A673 (cell line): ENCODE measurements around the gene GYS2. TPM values are rescaled to one million over a fixed set of nuclear protein-coding genes. Genes with fewer than 3 reads are reported as not detected.

ENCODE experiments used
- BruUV-seq: library from RNA; stranded (reverse); fragments of 400-500 nt; replicated peaks from 2 replicates; lab custom pipeline; 2021; lab: Mats Ljungman, UMichigan
- CTCF ChIA-PET: fragments of 300-600 bp; sonication (Branson Sonifier 250); formaldehyde crosslinking; loops from one replicate; lab custom pipeline; 2022; ENCODE audit warnings: antibody characterized with exemption; lab: Charles Lee
- POLR2A ChIA-PET: fragments of 300-600 bp; sonication (Branson Sonifier 250); formaldehyde crosslinking; loops from one replicate; lab custom pipeline; 2022; ENCODE audit warnings: antibody characterized with exemption; ENCODE audit not compliant: low non-redundant PET; lab: Charles Lee
- DNase-seq: peaks from one replicate; pipeline ENCODE4 v3.0.0-alpha.2; 2015; ENCODE audit warnings: low spot score
- H3K27ac ChIP-seq: fragments of 200-600 bp; sonication (generic); 2 replicates; pipeline ENCODE4 v1.5.1; 2016; ENCODE audit warnings: mixed run types, low read depth, mild to moderate bottlenecking, mixed read lengths, antibody characterized with exemption, low read length; ENCODE audit not compliant: poor library complexity, severe bottlenecking
- H3K27me3 ChIP-seq: fragments of 200-600 bp; sonication (generic); replicated peaks from 2 replicates; pipeline ENCODE4 v1.6.1; 2017; ENCODE audit warnings: mixed run types, low read depth, mild to moderate bottlenecking, mixed read lengths, antibody characterized with exemption, low read length; ENCODE audit not compliant: insufficient read depth, poor library complexity
- H3K36me3 ChIP-seq: fragments of 200-600 bp; sonication (generic); 2 replicates; pipeline ENCODE4 v1.6.1; 2016; ENCODE audit warnings: mixed run types, mild to moderate bottlenecking, mixed read lengths, antibody characterized with exemption, low read length; ENCODE audit not compliant: insufficient read depth, poor library complexity, severe bottlenecking
- H3K4me1 ChIP-seq: fragments of 200-600 bp; sonication (generic); 2 replicates; pipeline ENCODE4 v1.6.1; 2017; ENCODE audit warnings: mixed run types, mild to moderate bottlenecking, mixed read lengths, antibody characterized with exemption, low read length; ENCODE audit not compliant: insufficient read depth, poor library complexity, severe bottlenecking
- H3K4me3 ChIP-seq: fragments of 200-600 bp; sonication (generic); 2 replicates; pipeline ENCODE4 v1.5.1; 2016; ENCODE audit warnings: low read depth, mixed run types, mild to moderate bottlenecking, mixed read lengths, low read length; ENCODE audit not compliant: poor library complexity, severe bottlenecking
- H3K9me3 ChIP-seq: fragments of 200-600 bp; sonication (generic); 2 replicates; pipeline ENCODE4 v1.6.1; 2016; ENCODE audit warnings: mixed run types, low read depth, mild to moderate bottlenecking, mixed read lengths, antibody characterized with exemption, low read length; ENCODE audit not compliant: poor library complexity, severe bottlenecking
- EZH2 ChIP-seq: fragments of 200-600 bp; sonication (generic); IDR thresholded peaks from 2 replicates; pipeline ENCODE4 v1.6.1; 2017; ENCODE audit warnings: borderline replicate concordance, low read depth, mild to moderate bottlenecking, mixed read lengths, antibody characterized with exemption, low read length; ENCODE audit not compliant: poor library complexity, severe bottlenecking
- intact Hi-C: fragments of 100-400 bp; cut with micrococcal nuclease; formaldehyde crosslinking; loops from one replicate; pipeline ENCODE4 v1.10.0; 2022; ENCODE audit not compliant: unreplicated experiment
- total RNA-seq: library from RNA; stranded (reverse); gene quantifications from 2 replicates; pipeline ENCODE4 v1.2.3, GENCODE V29; 2021
- TF ChIP-seq, protein P1 (sequence below): fragments of 300-800, 200-600 bp; sonication (generic); conservative IDR thresholded peaks from 2 replicates; pipeline ENCODE4 v1.5.1; 2017; ENCODE audit warnings: low read depth, mild to moderate bottlenecking, antibody characterized with exemption, low read length, moderate library complexity, mixed read lengths

The GYS2 gene
- total RNA-seq, 1 experiment from 2014 or later, result 0.11 TPM

DNA sequence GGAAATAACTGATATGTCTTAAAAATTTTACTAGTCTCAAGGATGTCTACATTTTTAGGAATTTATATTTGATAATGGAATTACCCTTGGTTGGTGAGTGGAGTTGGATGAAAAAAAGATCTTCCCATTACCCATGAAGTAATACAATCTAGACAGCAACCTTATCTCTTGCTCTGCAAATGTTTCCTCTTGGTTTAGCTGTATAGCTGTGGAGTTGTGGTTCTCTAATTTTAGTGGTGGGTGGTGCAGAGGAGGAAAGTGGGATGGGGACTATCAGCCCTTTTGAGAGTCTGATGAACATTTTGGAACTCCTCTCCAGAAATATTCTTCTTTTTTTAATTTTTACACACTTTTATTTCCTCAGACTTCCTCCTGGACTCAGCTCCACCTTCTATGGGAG is 61.5 kb downstream of the GYS2 start:
- H3K27ac ChIP-seq, result no peak overlapping the region
- POLR2A ChIA-PET, result no interaction called here
- H3K36me3 ChIP-seq, result no peaks in the 10 kb centered on the region
- intact Hi-C loops, result no loop called here
- H3K27me3 ChIP-seq, result peaks cover 27% of the 10 kb centered on the region
- DNase-seq, result no peak
- no peaks in the 10 kb centered on the region for H3K9me3 ChIP-seq
- CTCF ChIA-PET, result no interaction called here
- no peaks in the 10 kb centered on the region for H3K4me1 ChIP-seq
- TF ChIP-seq, protein P1, sequence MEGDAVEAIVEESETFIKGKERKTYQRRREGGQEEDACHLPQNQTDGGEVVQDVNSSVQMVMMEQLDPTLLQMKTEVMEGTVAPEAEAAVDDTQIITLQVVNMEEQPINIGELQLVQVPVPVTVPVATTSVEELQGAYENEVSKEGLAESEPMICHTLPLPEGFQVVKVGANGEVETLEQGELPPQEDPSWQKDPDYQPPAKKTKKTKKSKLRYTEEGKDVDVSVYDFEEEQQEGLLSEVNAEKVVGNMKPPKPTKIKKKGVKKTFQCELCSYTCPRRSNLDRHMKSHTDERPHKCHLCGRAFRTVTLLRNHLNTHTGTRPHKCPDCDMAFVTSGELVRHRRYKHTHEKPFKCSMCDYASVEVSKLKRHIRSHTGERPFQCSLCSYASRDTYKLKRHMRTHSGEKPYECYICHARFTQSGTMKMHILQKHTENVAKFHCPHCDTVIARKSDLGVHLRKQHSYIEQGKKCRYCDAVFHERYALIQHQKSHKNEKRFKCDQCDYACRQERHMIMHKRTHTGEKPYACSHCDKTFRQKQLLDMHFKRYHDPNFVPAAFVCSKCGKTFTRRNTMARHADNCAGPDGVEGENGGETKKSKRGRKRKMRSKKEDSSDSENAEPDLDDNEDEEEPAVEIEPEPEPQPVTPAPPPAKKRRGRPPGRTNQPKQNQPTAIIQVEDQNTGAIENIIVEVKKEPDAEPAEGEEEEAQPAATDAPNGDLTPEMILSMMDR, result no peak
- no peak for TF ChIP-seq EZH2
- no TSS peak for BruUV-seq
- no peak overlapping the region for H3K4me3 ChIP-seq

DNA sequence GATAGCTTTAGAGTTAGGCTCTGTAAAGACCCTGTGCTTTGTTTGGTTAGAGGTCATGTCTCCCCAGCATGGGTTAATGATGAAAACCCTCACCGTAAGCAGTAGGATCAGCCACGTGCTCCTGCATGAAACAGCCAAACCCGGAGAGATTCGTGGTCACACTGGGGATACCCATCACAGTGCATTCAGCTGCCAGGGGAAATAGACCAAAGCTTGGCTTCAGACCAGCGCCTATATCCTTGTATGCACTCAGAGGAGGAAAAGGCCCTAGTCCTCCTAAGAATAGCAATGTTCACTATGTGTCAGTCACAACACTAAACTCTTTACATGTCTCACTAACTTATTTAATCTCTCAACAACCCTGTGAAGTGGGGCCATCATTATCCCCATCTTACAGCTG is 62.2 kb downstream of the GYS2 start:
- DNase-seq, result no peak
- H3K36me3 ChIP-seq, result no peaks in the 10 kb centered on the region
- no TSS peak for BruUV-seq
- ChIA-PET CTCF (no interaction called here), POLR2A (no interaction called here)
- intact Hi-C loops, result no loop called here
- no peak overlapping the region for H3K4me3 ChIP-seq
- no peak for TF ChIP-seq EZH2
- TF ChIP-seq, protein P1, result no peak
- no peaks in the 10 kb centered on the region for H3K9me3 ChIP-seq
- H3K27me3 ChIP-seq, result peaks cover 27% of the 10 kb centered on the region
- no peak overlapping the region for H3K27ac ChIP-seq
- H3K4me1 ChIP-seq, result no peaks in the 10 kb centered on the region

DNA sequence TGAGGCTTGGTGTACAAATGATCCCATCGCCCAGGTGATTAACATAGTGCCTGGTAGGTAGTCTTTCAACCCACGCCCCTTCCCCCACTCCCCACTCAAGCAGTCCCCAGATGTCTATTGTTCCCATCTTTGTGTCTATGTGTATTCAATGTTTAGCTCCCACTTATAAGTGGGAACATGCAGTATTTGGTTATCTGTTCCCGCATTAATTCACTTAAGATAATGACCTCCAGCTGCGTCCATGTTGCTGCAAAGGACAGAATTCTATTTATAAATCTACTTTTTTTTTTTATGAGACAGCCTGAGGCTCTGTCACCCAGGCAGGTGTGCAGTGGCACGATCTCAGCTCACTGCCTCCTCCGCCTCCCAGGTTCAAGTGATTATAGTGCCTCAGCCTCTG is 62.9 kb downstream of the GYS2 start:
- Histone ChIP-seq H3K27me3 (peaks cover 27% of the 10 kb centered on the region), H3K36me3 (no peaks in the 10 kb centered on the region), H3K27ac (no peak overlapping the region), H3K9me3 (no peaks in the 10 kb centered on the region), H3K4me3 (no peak overlapping the region), H3K4me1 (no peaks in the 10 kb centered on the region)
- no peak for DNase-seq
- intact Hi-C loops, result no loop called here
- CTCF ChIA-PET, result no interaction called here
- POLR2A ChIA-PET, result no interaction called here
- BruUV-seq, result no TSS peak
- TF ChIP-seq, protein P1, result no peak
- TF ChIP-seq EZH2, result no peak
